H1 (cell line): ENCODE measurements around the gene GPBP1. TPM values are rescaled to one million over a fixed set of nuclear protein-coding genes. Genes with fewer than 3 reads are reported as not detected.
"Not testable (repeated sequence)": the region's sequence is repeated elsewhere in the genome, so short reads cannot be mapped to it uniquely, and the experiment has no call there.

Experiments used
- CTCF ChIA-PET: fragments of 300-600 bp; sonication (Branson Sonifier 250); formaldehyde crosslinking; loops from one replicate; lab custom pipeline; 2021; ENCODE audit not compliant: partially characterized antibody; lab: Charles Lee
- POLR2A ChIA-PET: fragments of 300-600 bp; sonication (Branson Sonifier 250); formaldehyde crosslinking; loops from one replicate; lab custom pipeline; 2021; ENCODE audit warnings: inconsistent platforms; ENCODE audit not compliant: partially characterized antibody; lab: Charles Lee
- DNase-seq, 2 experiments: peaks; one replicate each; pipeline versions ENCODE4 v3.0.0 to v3.0.0-alpha.2; 2010 to 2022; ENCODE audit warnings: low spot score in 2 of 2, low read depth in 1 of 2, mixed read lengths in 1 of 2
- FAIRE-seq: peaks from 2 replicates; lab custom pipeline; 2011; peaks lifted over from hg19 to GRCh38; lab: Jason Lieb, UNC
- H2AFZ ChIP-seq: 2 replicates; pipeline ENCODE4 v1.8.1; 2012; ENCODE audit warnings: low read length, inconsistent platforms
- H2AK5ac ChIP-seq: 2 replicates; pipeline ENCODE4 v1.6.1; 2013; ENCODE audit warnings: low read depth, low read length
- H2BK120ac ChIP-seq: replicated peaks from 2 replicates; pipeline ENCODE3; 2013; ENCODE audit warnings: low read depth, low read length, inconsistent platforms
- H2BK12ac ChIP-seq: 2 replicates; pipeline ENCODE4 v1.6.1; 2013; ENCODE audit warnings: low read depth, low read length
- H2BK15ac ChIP-seq: 2 replicates; pipeline ENCODE4 v1.6.1; 2013; ENCODE audit warnings: low read length
- H2BK20ac ChIP-seq: 2 replicates; pipeline ENCODE4 v1.6.1; 2013; ENCODE audit warnings: low read length
- H2BK5ac ChIP-seq: 2 replicates; pipeline ENCODE4 v1.6.1; 2013; ENCODE audit warnings: low read depth, low read length
- H3K14ac ChIP-seq: 2 replicates; pipeline ENCODE4 v1.6.1; 2013; ENCODE audit warnings: inconsistent platforms; ENCODE audit not compliant: insufficient read length
- H3K18ac ChIP-seq: 2 replicates; pipeline ENCODE4 v1.6.1; 2013; ENCODE audit warnings: low read length; ENCODE audit errors: extremely low read depth
- H3K23ac ChIP-seq: 2 replicates; pipeline ENCODE4 v1.6.1; 2013; ENCODE audit warnings: inconsistent platforms; ENCODE audit not compliant: insufficient read length
- H3K23me2 ChIP-seq: 2 replicates; pipeline ENCODE4 v1.6.1; 2013; ENCODE audit warnings: low read depth, low read length
- H3K27ac ChIP-seq: 2 replicates; pipeline ENCODE4 v1.6.1; 2011; ENCODE audit warnings: low read depth, low read length, inconsistent platforms
- H3K27me3 ChIP-seq, 4 experiments: replicated peaks in 1 of 4; 1 replicate in 1 of 4; 2 replicates in 3 of 4; pipeline versions ENCODE4 v1.6.1 to v1.8.1; 2011 to 2013; ENCODE audit warnings: low read length in 3 of 4, mild to moderate bottlenecking in 3 of 4, inconsistent platforms in 2 of 4, mixed read lengths in 2 of 4, moderate library complexity in 1 of 4; ENCODE audit not compliant: control insufficient read depth in 3 of 4, insufficient read depth in 3 of 4; ENCODE audit errors: extremely low read depth in 1 of 4
- H3K36me3 ChIP-seq, 4 experiments: 2 replicates each; pipeline versions ENCODE4 v1.6.1 to v1.8.1; 2011 to 2013; ENCODE audit warnings: mild to moderate bottlenecking in 4 of 4, low read length in 3 of 4, moderate library complexity in 2 of 4, control low read depth in 1 of 4, inconsistent platforms in 1 of 4; ENCODE audit not compliant: insufficient read depth in 4 of 4, control insufficient read depth in 2 of 4
- H3K4ac ChIP-seq: replicated peaks from 2 replicates; pipeline ENCODE3; 2013; ENCODE audit warnings: low read length, low read depth, mixed read lengths, inconsistent platforms; ENCODE audit not compliant: insufficient read length
- H3K4me1 ChIP-seq, 4 experiments: replicated peaks in 1 of 4; 1 replicate in 1 of 4; 2 replicates in 3 of 4; pipeline versions ENCODE4 v1.6.1 to v1.8.1; 2011 to 2013; ENCODE audit warnings: low read length in 3 of 4, inconsistent platforms in 2 of 4, mixed read lengths in 1 of 4; ENCODE audit not compliant: insufficient read depth in 4 of 4, control insufficient read depth in 3 of 4
- H3K4me2 ChIP-seq, 2 experiments: 2 replicates each; pipeline versions ENCODE4 v1.6.1 to v1.8.1; 2011 to 2013; ENCODE audit warnings: low read depth in 2 of 2, low read length in 2 of 2, control low read depth in 1 of 2, inconsistent platforms in 1 of 2, mild to moderate bottlenecking in 1 of 2; ENCODE audit not compliant: insufficient read depth in 1 of 2
- H3K4me3 ChIP-seq, 4 experiments: fragments of 200-600, 300-600 bp in 1 of 4; sonication (generic), shearing (Covaris generic), sonication (Bioruptor Twin) in 1 of 4; 2 replicates each; pipeline versions ENCODE4 v1.5.1 to v1.8.1; 2011 to 2016; ENCODE audit warnings: low read length in 4 of 4, low read depth in 3 of 4, control low read depth in 2 of 4, inconsistent platforms in 2 of 4, mild to moderate bottlenecking in 2 of 4, mixed read lengths in 1 of 4, moderate library complexity in 1 of 4; ENCODE audit not compliant: insufficient read depth in 2 of 4; ENCODE audit errors: extremely low read depth in 1 of 4
- H3K56ac ChIP-seq: replicated peaks from 2 replicates; pipeline ENCODE3; 2013; ENCODE audit warnings: low read depth, mild to moderate bottlenecking, mixed read lengths, low read length, inconsistent platforms; ENCODE audit not compliant: insufficient read length
- H3K79me1 ChIP-seq: 2 replicates; pipeline ENCODE4 v1.6.1; 2013; ENCODE audit warnings: low read depth, low read length, control low read depth
- H3K79me2 ChIP-seq, 2 experiments: 2 replicates each; pipeline versions ENCODE4 v1.6.1 to v1.8.1; 2012 to 2013; ENCODE audit warnings: low read length in 2 of 2, mild to moderate bottlenecking in 2 of 2, inconsistent platforms in 1 of 2; ENCODE audit not compliant: insufficient read depth in 2 of 2, control insufficient read depth in 1 of 2
- H3K9ac ChIP-seq, 4 experiments: replicated peaks in 1 of 4; 1 replicate in 1 of 4; 2 replicates in 3 of 4; pipeline versions ENCODE4 v1.6.1 to v1.8.1; 2011 to 2013; ENCODE audit warnings: low read depth in 3 of 4, low read length in 3 of 4, control low read depth in 2 of 4, mild to moderate bottlenecking in 2 of 4, moderate library complexity in 2 of 4, inconsistent platforms in 1 of 4; ENCODE audit errors: extremely low read depth in 1 of 4
- H3K9me3 ChIP-seq, 2 experiments: 2 replicates each; pipeline versions ENCODE4 v1.6.1 to v1.8.1; 2012 to 2013; ENCODE audit warnings: mild to moderate bottlenecking in 2 of 2, moderate library complexity in 2 of 2, control low read depth in 1 of 2, inconsistent platforms in 1 of 2, low read depth in 1 of 2, low read length in 1 of 2, mixed read lengths in 1 of 2; ENCODE audit not compliant: insufficient read depth in 2 of 2
- H4K20me1 ChIP-seq, 2 experiments: replicated peaks in 1 of 2; 2 replicates each; pipeline versions ENCODE3 to v1.8.1; 2011 to 2013; ENCODE audit warnings: inconsistent platforms in 2 of 2, low read length in 2 of 2, mild to moderate bottlenecking in 1 of 2; ENCODE audit not compliant: insufficient read depth in 2 of 2, control insufficient read depth in 1 of 2
- H4K5ac ChIP-seq: 2 replicates; pipeline ENCODE4 v1.6.1; 2013; ENCODE audit warnings: low read length, low read depth, mixed read lengths, inconsistent platforms; ENCODE audit not compliant: insufficient read length
- H4K8ac ChIP-seq: 2 replicates; pipeline ENCODE4 v1.8.0; 2013; ENCODE audit warnings: mild to moderate bottlenecking, moderate library complexity, low read length, inconsistent platforms; ENCODE audit not compliant: insufficient read depth; ENCODE audit errors: extremely low read depth
- H4K91ac ChIP-seq: replicated peaks from 2 replicates; pipeline ENCODE3; 2013; ENCODE audit warnings: low read length, mixed read lengths, inconsistent platforms; ENCODE audit not compliant: insufficient read length
- WGBS, 2 experiments: shearing (Covaris generic) in 1 of 2; methylation state at CpG; one replicate each; pipeline versions ENCODE4 v1.1.6 to v1.1.7; 2013 to 2015; ENCODE audit warnings: low lambda C conversion rate in 2 of 2, mixed read lengths in 2 of 2, inconsistent platforms in 1 of 2, low coverage in 1 of 2, missing lambda C conversion rate in 1 of 2; ENCODE audit not compliant: insufficient replicate concordance in 2 of 2, insufficient coverage in 1 of 2, insufficient read length in 1 of 2; ENCODE audit errors: extremely low coverage in 1 of 2, missing lambda C conversion rate in 1 of 2; 5-methylcytosine and 5-hydroxymethylcytosine counted together
- polyA plus RNA-seq, 7 experiments: library from polyadenylated mRNA; depleted of rRNA in 3 of 7; stranded (reverse) in 5 of 7; unstranded in 2 of 7; fragments of >200 nt in 5 of 7; fragments of 200-250 nt in 2 of 7; gene quantifications; 1 replicate in 5 of 7; 2 replicates in 1 of 7; 4 replicates in 1 of 7; pipeline versions ENCODE4 v1.2.1 to v1.2.3, GENCODE V29; 2011 to 2013; ENCODE audit warnings: missing spikeins in 2 of 7, mixed read lengths in 2 of 7
- total RNA-seq: library from RNA; stranded (reverse); fragmentation: NEBNext Ultra II Directional; extraction: Animal tissue kit (Norgen Biotek cat#: 25700); gene quantifications from 2 replicates; pipeline ENCODE4 v1.2.1, GENCODE V29; 2021

GPBP1 gene
- total and polyA plus RNA-seq, 2 of the 8 experiments (the other 6 are each of a cell fraction or from before 2014, with no cell fraction given) = 29.2 to 108 TPM

GRCh38 chr5:57170116-57170515 is 3.7 kb upstream of the GPBP1 start:
- H3K56ac ChIP-seq, H3K9me3 ChIP-seq, H3K14ac ChIP-seq, H2BK20ac ChIP-seq, H4K20me1 ChIP-seq, CTCF ChIA-PET, H3K18ac ChIP-seq, H3K79me1 ChIP-seq, H3K27me3 ChIP-seq, H3K36me3 ChIP-seq, H2AK5ac ChIP-seq, DNase-seq, H3K9ac ChIP-seq, H3K27ac ChIP-seq, H3K23me2 ChIP-seq, H2BK5ac ChIP-seq, H2BK15ac ChIP-seq, H3K4me1 ChIP-seq, H3K4me2 ChIP-seq, H3K23ac ChIP-seq, H3K4ac ChIP-seq, H4K5ac ChIP-seq, H4K8ac ChIP-seq, H2BK120ac ChIP-seq, H3K4me3 ChIP-seq, H4K91ac ChIP-seq, FAIRE-seq, H2AFZ ChIP-seq, H2BK12ac ChIP-seq: not testable (repeated sequence)
- POLR2A ChIA-PET = interaction anchor here (0.7 to 0.8 kb wide), 2 partner anchors 53 to 260 kb away, joined by 3 read pairs; no protein-coding TSS in a partner anchor
- H3K79me2 ChIP-seq = peaks cover 9 to 14% of the 10 kb centered on the region in 2 experiments
- whole genome bisulfite sequencing, 2 experiments = 88% methylated on average over 13 of the region's 13 CpGs; no CpG with 5 or more reads in 1 of the 2 experiments
